Dendritic cell treated with granulocyte-macrophage colony-stimulating factor and Interleukin-4, amounts not matched to agents 40 ng/mL and 50 ng/mL, for 4 days (primary cell): ENCODE data around the gene PROK2.

ENCODE experiments used
- H3K27ac Mint-ChIP-seq: one replicate; pipeline ENCODE4 v1.8.0; 2022; ENCODE audit warnings: mild to moderate bottlenecking, mixed read lengths
- H3K27me3 Mint-ChIP-seq: one replicate; pipeline ENCODE4 v1.8.0; 2022; ENCODE audit warnings: mild to moderate bottlenecking, mixed read lengths
- H3K36me3 Mint-ChIP-seq: one replicate; pipeline ENCODE4 v1.8.0; 2022; ENCODE audit warnings: low read depth, mixed read lengths
- H3K4me1 Mint-ChIP-seq: one replicate; pipeline ENCODE4 v1.8.0; 2022; ENCODE audit warnings: low read depth, mixed read lengths
- H3K4me3 Mint-ChIP-seq: one replicate; pipeline ENCODE4 v1.8.0; 2022; ENCODE audit warnings: mild to moderate bottlenecking, moderate library complexity, mixed read lengths
- H3K9me3 Mint-ChIP-seq: one replicate; pipeline ENCODE4 v1.8.0; 2022; ENCODE audit warnings: mixed read lengths
- intact Hi-C: fragments of 100-400 bp; cut with micrococcal nuclease; formaldehyde crosslinking; loops from one replicate; pipeline ENCODE4 v1.15.0; 2022

The PROK2 gene

DNA sequence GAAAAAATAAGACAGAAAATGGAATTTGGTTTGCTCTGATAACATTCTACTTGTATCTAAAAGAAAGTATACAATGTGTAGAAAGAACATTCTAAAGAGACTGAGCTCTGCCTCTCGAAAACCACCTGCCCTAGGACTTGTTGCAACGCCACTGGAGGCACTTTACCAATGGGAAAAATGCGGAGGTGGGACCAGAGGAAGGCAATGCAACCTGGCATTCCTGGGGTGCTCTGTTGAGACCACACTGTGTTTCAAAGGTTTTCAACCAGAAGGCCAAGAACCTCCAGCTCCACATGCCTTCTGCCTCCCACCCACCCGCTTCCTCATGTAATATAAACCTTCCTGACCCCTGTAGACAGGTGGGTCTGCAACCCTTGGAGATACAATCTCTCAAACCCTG lies 4.5 kb downstream of the PROK2 start:
- Mint-ChIP-seq H3K27ac (peak overlapping the region; percentile 51), H3K4me3 (no peak overlapping the region), H3K4me1 (peaks cover 30% of the 10 kb centered on the region), H3K36me3 (no peaks in the 10 kb centered on the region), H3K27me3 (peaks cover 10% of the 10 kb centered on the region), H3K9me3 (no peaks in the 10 kb centered on the region)
- intact Hi-C loops = loop anchor here (10.0 kb wide), 1 partner anchor 56 kb away; the partner anchor contains the start of gene EIF4E3

DNA sequence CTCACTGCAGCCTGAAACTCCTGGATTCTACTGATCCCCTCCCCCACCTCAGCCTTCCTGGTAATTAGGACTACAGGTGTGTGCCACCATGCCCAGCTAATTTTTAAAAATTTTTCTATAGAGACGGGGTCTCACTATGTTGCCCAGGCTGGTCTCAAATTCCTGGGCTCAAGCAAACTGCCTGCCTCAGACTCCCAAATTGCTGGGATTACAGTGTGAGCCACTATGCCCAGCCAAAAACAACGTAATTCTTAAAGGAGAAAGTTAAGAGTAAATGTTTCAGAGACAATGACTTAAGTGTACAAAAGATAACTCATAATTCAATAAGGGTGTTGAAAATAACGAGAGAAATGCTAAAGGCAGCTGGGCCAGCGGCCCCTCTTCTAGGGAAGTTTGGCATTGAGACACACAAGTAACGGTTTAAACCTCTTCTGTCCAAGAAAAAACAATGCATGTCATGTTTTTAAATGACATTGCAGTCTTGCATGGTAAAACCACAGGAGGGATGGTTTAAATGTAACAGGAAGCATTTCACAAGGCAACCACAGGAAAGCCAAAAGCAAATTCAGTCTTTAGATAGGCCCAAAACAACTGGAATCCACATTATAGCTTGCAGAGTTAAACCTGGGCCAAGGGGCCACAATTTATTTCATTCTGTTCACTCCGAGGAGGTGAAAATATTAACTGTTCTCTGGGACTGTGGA lies 5.1 kb downstream of the PROK2 start:
- H3K9me3 Mint-ChIP-seq = no peaks in the 10 kb centered on the region
- H3K27me3 Mint-ChIP-seq = peaks cover 7% of the 10 kb centered on the region
- H3K4me1 Mint-ChIP-seq = peaks cover 27% of the 10 kb centered on the region
- peak overlapping the region; percentile 51 for H3K27ac Mint-ChIP-seq
- intact Hi-C loops = loop anchor here (10.0 kb wide), 1 partner anchor 55 kb away; the partner anchor contains the start of gene EIF4E3
- no peak overlapping the region for H3K4me3 Mint-ChIP-seq
- H3K36me3 Mint-ChIP-seq = no peaks in the 10 kb centered on the region

DNA sequence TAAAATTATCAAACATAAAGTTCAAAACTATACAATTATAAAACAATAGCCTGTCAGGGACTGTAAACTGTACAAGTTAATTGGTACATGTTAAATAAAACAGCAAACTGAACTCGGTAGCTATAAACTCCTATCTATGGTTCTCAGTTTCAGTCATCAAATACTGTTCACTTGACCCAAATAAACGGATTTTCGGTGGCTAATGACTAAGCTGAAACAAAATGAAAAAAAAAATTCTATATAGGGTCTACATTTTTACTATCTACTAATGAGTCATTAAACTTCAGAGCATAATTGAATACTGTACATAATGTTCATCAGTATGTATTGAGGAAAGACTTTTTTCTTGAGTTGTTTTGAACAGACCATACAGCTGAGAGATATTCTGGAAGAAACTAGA lies 6.6 kb downstream of the PROK2 start:
- peaks cover 21% of the 10 kb centered on the region for H3K4me1 Mint-ChIP-seq
- intact Hi-C loops = no loop called here
- H3K27ac Mint-ChIP-seq = no peak overlapping the region
- no peaks in the 10 kb centered on the region for H3K27me3 Mint-ChIP-seq
- H3K9me3 Mint-ChIP-seq = no peaks in the 10 kb centered on the region
- H3K4me3 Mint-ChIP-seq = no peak overlapping the region
- no peaks in the 10 kb centered on the region for H3K36me3 Mint-ChIP-seq

DNA sequence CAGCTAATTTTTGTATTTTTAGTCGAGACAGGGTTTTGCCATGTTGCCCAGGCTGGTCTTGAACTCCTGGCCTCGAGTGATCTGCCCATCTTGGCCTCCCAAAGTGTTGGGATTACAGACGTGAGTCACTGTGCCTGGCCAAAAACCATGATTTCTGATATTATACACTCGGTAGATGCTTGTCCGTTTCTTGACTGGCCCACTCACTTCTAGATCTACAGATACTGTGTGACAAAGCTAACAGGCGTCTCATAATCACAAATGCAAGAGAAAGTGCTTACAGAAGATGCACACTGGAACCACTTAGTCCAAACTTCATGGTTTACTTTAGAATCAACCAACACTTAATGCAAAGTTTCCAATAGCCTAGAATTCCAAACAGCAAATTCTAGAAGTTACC lies 8.4 kb downstream of the PROK2 start:
- H3K4me1 Mint-ChIP-seq = peaks cover 21% of the 10 kb centered on the region
- no peak overlapping the region for H3K4me3 Mint-ChIP-seq
- no peak overlapping the region for H3K27ac Mint-ChIP-seq
- H3K27me3 Mint-ChIP-seq = no peaks in the 10 kb centered on the region
- intact Hi-C loops = no loop called here
- no peaks in the 10 kb centered on the region for H3K9me3 Mint-ChIP-seq
- no peaks in the 10 kb centered on the region for H3K36me3 Mint-ChIP-seq

DNA sequence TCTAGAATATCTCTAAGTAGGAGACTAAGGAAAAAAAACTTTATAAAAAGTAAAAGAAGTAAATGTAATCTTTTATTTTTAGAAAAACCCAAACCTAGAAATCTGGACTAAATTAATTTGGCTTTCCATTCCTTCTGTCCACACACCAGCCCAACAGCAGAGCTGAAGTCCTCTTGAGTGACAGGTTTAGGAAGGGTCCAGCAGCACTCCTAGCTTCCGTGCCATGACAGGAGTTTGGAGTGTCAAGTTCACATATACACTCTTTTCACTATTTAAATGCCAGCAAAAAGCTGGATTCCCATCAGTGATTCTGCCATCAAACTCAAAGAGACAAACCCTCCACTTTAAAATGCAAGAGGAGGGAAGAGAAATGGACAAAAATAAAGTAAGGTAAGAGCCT lies 13.1 kb downstream of the PROK2 start:
- no peaks in the 10 kb centered on the region for H3K9me3 Mint-ChIP-seq
- H3K4me3 Mint-ChIP-seq = no peak overlapping the region
- peaks cover 13% of the 10 kb centered on the region for H3K4me1 Mint-ChIP-seq
- H3K27ac Mint-ChIP-seq = no peak overlapping the region
- intact Hi-C loops = no loop called here
- no peaks in the 10 kb centered on the region for H3K27me3 Mint-ChIP-seq
- H3K36me3 Mint-ChIP-seq = no peaks in the 10 kb centered on the region

DNA sequence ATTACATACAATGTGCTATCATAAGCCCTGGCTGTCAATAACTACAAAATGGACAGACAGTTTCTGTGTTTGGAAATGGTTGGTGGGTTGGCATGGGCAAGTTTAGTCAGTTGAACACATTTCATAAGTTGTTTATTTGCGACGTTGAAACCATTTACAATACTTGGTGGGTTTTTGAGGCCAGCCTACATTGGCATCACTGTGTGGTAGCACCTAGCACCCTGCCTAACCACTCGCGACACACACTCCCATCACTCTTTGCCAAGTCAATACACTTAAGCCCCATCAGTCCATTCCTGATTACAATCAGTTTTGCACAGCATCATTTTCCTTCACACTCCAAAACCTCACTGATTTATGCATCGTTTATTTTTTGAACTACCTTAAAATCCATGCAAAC lies 13.8 kb downstream of the PROK2 start:
- no peaks in the 10 kb centered on the region for H3K36me3 Mint-ChIP-seq
- H3K4me3 Mint-ChIP-seq = no peak overlapping the region
- intact Hi-C loops = no loop called here
- H3K27ac Mint-ChIP-seq = no peak overlapping the region
- H3K27me3 Mint-ChIP-seq = no peaks in the 10 kb centered on the region
- H3K4me1 Mint-ChIP-seq = peaks cover 13% of the 10 kb centered on the region
- H3K9me3 Mint-ChIP-seq = no peaks in the 10 kb centered on the region

DNA sequence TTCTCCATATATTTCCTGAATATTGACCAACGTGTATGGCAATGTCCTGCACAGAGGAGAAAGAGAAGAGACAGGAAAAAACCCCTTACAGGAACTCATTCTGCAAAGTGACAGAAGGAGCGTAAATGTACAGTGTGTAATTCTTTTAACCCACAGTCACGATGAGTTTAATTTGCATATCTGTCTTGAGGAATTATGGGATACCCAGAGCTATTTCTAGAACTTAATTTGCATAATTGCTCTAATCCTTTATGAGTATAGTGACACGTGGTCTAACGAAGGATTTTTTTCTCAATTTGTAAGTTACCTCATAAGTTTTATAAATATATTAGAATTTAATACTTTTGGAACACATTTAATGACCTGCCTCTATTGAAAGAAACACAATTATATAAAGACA lies 21.5 kb downstream of the PROK2 start:
- Mint-ChIP-seq H3K4me3 (no peak overlapping the region), H3K36me3 (no peaks in the 10 kb centered on the region), H3K9me3 (no peaks in the 10 kb centered on the region), H3K27me3 (peaks cover 6% of the 10 kb centered on the region), H3K4me1 (peaks cover 29% of the 10 kb centered on the region), H3K27ac (no peak overlapping the region)
- intact Hi-C loops = no loop called here

DNA sequence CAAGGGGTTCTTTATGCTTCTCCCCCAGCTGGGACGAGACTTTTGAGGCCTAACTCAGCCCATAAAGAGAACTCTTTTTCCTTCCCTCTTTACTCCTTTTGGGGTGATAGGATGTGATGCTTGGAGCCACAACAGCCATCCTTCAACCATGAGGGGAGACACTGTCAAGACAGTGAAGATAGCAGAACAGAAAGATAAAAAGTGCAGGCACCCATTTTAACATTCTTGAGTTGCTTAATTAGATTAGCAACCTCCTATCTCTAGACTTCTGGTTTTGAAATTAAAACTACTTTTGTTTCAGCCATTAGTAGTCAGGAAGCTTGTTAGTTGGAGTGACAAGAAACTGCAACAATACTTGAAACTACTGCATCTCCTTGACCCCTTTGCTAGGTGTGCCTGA lies 24.8 kb downstream of the PROK2 start:
- peaks cover 34% of the 10 kb centered on the region for H3K4me1 Mint-ChIP-seq
- H3K27ac Mint-ChIP-seq = peak overlapping the region; percentile 28
- H3K4me3 Mint-ChIP-seq = no peak overlapping the region
- H3K36me3 Mint-ChIP-seq = peaks cover 6% of the 10 kb centered on the region
- H3K9me3 Mint-ChIP-seq = no peaks in the 10 kb centered on the region
- H3K27me3 Mint-ChIP-seq = peaks cover 13% of the 10 kb centered on the region
- intact Hi-C loops = no loop called here

DNA sequence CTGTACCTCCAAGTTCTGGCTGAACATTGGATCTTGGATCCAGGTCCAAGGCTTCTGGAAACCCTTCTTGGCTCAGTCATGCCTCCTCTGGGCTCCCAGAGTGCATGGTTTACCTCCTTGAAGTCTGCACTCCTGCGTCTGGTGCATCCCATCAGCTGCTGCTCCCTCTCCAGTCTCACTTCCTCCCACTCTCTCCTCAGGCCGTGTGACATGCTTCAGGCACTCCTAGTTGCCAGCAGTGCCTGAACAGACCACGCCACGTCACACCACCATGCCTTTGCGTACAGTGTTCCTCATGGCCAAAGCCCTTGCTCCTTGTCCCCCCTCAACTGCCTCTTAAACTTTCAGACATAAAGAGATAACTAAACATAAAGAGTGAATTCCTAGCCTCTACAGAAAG lies 25.5 kb downstream of the PROK2 start:
- H3K4me3 Mint-ChIP-seq = no peak overlapping the region
- peaks cover 40% of the 10 kb centered on the region for H3K4me1 Mint-ChIP-seq
- no peaks in the 10 kb centered on the region for H3K9me3 Mint-ChIP-seq
- intact Hi-C loops = loop anchor here (5.0 kb wide), 1 partner anchor 38 kb away; no protein-coding TSS in a partner anchor
- H3K36me3 Mint-ChIP-seq = peaks cover 13% of the 10 kb centered on the region
- H3K27ac Mint-ChIP-seq = peak overlapping the region; percentile 28
- peaks cover 17% of the 10 kb centered on the region for H3K27me3 Mint-ChIP-seq

DNA sequence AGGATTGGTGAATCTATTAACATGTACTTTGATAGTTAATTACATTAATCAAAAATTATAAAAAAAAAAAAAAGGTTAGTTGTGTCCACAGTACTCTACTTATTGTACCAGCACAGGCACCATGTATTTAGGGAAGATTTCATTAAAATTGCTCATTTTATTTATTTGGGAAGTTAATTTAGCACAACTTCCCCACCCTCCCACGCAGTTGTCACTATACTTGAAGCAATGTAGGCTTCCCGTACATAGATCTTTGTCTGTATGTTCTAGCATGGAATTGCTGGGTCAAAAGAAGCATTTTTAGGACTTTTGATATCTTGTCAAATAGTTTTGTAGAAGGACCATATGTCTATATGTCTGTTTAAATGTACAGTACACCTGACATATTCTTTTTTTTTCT lies 26.9 kb downstream of the PROK2 start:
- Mint-ChIP-seq H3K4me1 (peaks cover 41% of the 10 kb centered on the region), H3K4me3 (no peak overlapping the region), H3K36me3 (peaks cover 13% of the 10 kb centered on the region), H3K27ac (no peak overlapping the region), H3K27me3 (peaks cover 14% of the 10 kb centered on the region), H3K9me3 (no peaks in the 10 kb centered on the region)
- intact Hi-C loops = loop anchor here (5.0 kb wide), 1 partner anchor 39 kb away; no protein-coding TSS in a partner anchor

DNA sequence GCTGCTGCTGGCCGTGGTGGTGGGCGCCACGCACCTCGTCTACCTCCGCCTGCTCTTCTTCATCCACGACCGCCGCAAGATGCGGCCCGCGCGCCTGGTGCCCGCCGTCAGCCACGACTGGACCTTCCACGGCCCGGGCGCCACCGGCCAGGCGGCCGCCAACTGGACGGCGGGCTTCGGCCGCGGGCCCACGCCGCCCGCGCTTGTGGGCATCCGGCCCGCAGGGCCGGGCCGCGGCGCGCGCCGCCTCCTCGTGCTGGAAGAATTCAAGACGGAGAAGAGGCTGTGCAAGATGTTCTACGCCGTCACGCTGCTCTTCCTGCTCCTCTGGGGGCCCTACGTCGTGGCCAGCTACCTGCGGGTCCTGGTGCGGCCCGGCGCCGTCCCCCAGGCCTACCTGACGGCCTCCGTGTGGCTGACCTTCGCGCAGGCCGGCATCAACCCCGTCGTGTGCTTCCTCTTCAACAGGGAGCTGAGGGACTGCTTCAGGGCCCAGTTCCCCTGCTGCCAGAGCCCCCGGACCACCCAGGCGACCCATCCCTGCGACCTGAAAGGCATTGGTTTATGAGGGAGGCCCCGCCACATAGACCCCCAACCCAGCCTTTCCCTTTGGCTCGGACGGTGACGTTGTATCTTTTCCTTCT lies 30.2 kb downstream of the PROK2 start:
- H3K27me3 Mint-ChIP-seq = peaks cover 22% of the 10 kb centered on the region
- peak overlapping the region; percentile 66 for H3K27ac Mint-ChIP-seq

DNA sequence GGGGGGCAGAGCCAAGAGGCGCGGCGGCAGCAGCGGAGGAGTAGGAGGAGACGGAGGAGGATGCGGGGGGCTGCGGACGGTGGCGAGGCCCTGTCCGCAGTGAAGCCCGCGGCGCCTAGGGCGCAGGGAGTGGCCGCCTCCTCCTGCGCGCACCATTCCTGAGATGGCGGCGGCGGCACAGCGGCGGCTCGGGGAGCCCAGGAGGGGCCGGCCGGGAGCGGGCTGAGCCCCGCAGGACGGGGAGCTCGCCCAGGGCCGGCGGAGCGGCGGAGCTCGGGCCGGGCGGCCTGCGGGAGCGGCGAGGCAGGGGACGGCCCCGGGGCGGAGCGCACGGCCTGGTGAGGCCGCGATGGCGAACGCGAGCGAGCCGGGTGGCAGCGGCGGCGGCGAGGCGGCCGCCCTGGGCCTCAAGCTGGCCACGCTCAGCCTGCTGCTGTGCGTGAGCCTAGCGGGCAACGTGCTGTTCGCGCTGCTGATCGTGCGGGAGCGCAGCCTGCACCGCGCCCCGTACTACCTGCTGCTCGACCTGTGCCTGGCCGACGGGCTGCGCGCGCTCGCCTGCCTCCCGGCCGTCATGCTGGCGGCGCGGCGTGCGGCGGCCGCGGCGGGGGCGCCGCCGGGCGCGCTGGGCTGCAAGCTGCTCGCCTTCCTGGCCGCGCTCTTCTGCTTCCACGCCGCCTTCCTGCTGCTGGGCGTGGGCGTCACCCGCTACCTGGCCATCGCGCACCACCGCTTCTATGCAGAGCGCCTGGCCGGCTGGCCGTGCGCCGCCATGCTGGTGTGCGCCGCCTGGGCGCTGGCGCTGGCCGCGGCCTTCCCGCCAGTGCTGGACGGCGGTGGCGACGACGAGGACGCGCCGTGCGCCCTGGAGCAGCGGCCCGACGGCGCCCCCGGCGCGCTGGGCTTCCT lies 31.0 kb downstream of the PROK2 start, which contains the start of gene GPR27:
TSS of gene GPR27 (plus strand) at position 155 of the 909 bp plus-strand sequence. CDS start at position 350, 195 bp downstream.
- Mint-ChIP-seq H3K36me3 (peaks cover 13% of the 10 kb centered on the region), H3K27me3 (peaks cover 22% of the 10 kb centered on the region), H3K4me1 (peaks cover 43% of the 10 kb centered on the region), H3K27ac (peak within 1 kb of the TSS; percentile 66), H3K9me3 (no peaks in the 10 kb centered on the region), H3K4me3 (peak within 1 kb of the TSS; percentile 74)
- intact Hi-C loops = no loop called here

More for the DNA sequence above, 30.2 kb downstream of the PROK2 start:
- peak overlapping the region; percentile 79 for H3K4me3 Mint-ChIP-seq
- H3K36me3 Mint-ChIP-seq = peaks cover 13% of the 10 kb centered on the region
- intact Hi-C loops = loop anchor here (5.0 kb wide), 1 partner anchor 43 kb away; no protein-coding TSS in a partner anchor
- H3K4me1 Mint-ChIP-seq = peaks cover 51% of the 10 kb centered on the region
- no peaks in the 10 kb centered on the region for H3K9me3 Mint-ChIP-seq

DNA sequence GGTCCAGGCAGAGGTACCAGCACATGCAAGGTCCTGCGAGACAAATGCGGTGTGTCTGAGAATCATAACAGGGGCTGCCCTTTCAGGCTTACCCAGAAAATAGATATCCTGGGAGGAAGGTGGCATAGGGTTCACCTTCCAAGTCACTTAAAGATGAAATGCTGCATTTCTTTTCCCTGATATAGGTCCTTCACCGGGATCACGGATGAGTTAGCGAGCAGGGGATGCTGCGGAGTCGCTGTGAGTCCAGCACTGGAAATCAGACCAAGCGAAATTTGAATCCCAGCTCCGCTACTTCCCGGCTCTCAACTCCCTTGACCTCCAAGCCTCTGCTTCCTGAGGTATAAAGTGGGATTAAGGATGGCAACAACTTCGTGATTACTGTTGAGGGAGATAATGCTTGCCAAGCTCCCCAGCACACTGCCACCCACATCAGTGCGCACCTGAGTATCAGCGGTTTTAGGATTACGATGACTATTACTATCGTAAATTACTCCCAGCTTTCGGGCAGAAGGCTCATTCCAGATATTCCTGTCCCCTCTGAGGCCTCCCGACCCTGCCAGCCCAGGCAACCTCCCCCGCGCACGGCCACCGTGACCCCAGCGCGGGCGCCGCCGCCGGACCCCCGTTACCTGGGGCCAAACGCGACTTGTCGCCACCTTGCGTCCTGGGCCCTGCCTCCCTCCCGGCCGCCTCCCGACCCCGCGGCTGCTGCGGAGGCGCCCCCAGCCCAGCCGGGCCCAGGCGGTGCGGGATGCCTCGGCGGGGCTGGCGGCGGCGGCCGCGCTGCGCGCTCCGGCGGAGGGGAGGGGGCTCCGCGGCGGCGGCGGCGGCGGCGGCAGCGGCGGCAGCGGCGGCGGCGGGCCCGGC lies 31.9 kb downstream of the PROK2 start:
- intact Hi-C loops = no loop called here
- Mint-ChIP-seq H3K4me3 (peak overlapping the region; percentile 49), H3K4me1 (peaks cover 37% of the 10 kb centered on the region), H3K9me3 (no peaks in the 10 kb centered on the region), H3K36me3 (peaks cover 13% of the 10 kb centered on the region), H3K27ac (peak overlapping the region; percentile 30), H3K27me3 (peaks cover 22% of the 10 kb centered on the region)
